ENCODE results near the gene RELN.

The RELN gene

GRCh38 chr7:103524042-103524907 lies 465.2 kb downstream of the RELN start:
- TF ChIP-seq CTCF (IDR thresholded peaks at IDR 0.05) (peak; percentile 85), ZFX (IDR thresholded peaks at IDR 0.05; ENCODE audit: borderline replicate concordance) (no peak)
- no peak overlapping the region for H3K27ac ChIP-seq

DNA sequence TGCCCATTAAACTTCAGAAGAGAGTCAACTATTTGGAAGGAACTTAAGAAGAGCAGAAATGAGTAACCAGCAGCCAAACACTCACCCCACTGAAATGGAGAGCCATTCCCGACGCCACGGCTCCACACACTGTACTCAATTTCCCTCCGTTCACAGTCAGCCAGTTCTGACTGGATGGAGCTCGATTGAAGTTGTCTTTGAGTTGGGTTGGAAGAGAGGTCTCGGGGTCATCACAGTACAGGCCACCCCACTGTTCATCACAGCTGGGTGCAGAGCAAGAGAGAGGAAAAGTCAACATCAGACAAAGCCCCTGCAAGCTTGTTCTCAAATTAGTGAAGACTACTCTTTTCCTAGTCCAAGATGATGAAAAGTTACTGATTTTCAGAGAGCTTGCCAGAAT lies 467.5 kb downstream of the RELN start:
- TF ChIP-seq ZFX (IDR thresholded peaks at IDR 0.05; ENCODE audit: borderline replicate concordance) (no peak), CTCF (IDR thresholded peaks at IDR 0.05) (no peak)
- no peak overlapping the region for H3K27ac ChIP-seq

- TF ChIP-seq CTCF (IDR thresholded peaks at IDR 0.05) (no peak), ZFX (IDR thresholded peaks at IDR 0.05; ENCODE audit: borderline replicate concordance) (no peak)
- H3K27ac ChIP-seq = no peak overlapping the region
These were observed 484.8 kb downstream of the RELN start for GRCh38 chr7:103504505-103505135.

DNA sequence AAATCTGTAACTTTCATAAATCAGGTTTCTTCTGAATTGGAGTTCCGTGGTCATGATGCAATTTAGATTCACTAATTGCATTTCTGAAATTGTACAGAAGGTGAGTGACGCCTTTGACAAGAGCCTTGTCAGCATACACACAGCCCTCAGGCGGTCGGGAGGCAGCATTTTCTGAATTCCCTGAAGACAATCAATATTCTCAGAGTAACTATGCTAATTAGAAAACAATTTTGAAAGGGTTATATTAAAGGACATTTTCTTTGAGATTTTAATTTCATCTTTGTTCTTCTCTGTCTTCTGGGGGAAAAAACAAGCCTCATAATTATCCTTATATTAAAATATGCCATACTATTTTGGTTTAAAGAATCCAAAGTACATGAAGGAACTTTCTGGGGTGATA lies 488.3 kb downstream of the RELN start:
- no peak overlapping the region for H3K27ac ChIP-seq
- no peak for TF ChIP-seq ZFX (IDR thresholded peaks at IDR 0.05; ENCODE audit: borderline replicate concordance)
- no peak for TF ChIP-seq CTCF (IDR thresholded peaks at IDR 0.05)

GRCh38 chr7:103499976-103500375 lies 489.5 kb downstream of the RELN start:
- no peak overlapping the region for H3K27ac ChIP-seq
- TF ChIP-seq ZFX (IDR thresholded peaks at IDR 0.05; ENCODE audit: borderline replicate concordance) (no peak), CTCF (IDR thresholded peaks at IDR 0.05) (no peak)

DNA sequence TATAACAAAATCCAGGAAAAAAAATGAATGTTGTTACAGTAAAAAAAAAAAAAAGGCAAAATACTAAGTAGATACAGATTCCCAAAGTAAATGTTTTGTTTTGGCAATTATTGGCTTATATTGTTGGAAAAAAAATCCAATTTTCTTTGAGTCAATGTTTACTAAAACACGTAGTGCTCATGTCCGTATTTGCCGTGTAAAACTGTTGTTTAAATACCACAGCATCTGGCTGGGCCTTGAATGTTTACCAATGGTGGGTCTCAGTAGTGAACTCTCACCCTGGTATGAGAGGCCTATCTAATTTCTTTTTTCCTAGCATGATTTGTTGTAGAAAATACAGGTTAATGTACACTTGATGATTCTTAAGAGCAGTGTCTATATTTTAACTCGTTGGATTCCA lies 502.0 kb downstream of the RELN start:
- TF ChIP-seq CTCF (IDR thresholded peaks at IDR 0.05) = no peak
- no peak for TF ChIP-seq ZFX (IDR thresholded peaks at IDR 0.05; ENCODE audit: borderline replicate concordance)
- peak overlapping the region; percentile 59 for H3K27ac ChIP-seq

- peak overlapping the region; percentile 59 for H3K27ac ChIP-seq
These were observed 502.6 kb downstream of the RELN start for GRCh38 chr7:103486873-103487272.

All from 22Rv1 (cell line).